Measurements from ENCODE around the gene TPST1.
A peak's percentile ranks its signal among the peaks of the same experiment; 100 is the strongest.
"Not testable (repeated sequence)": the region's sequence is repeated elsewhere in the genome, so short reads cannot be mapped to it uniquely, and the experiment has no call there.

TPST1 gene

GRCh38 chr7:66204822-66205740 is at the start of gene TPST1:
Gene TPST1 (plus strand): TSS chr7:66205334. CDS start chr7:66240426, 35,092 bp downstream.
- peak within 1 kb of the TSS; percentile 66 for H3K27ac ChIP-seq
- TF ChIP-seq CTCF (conservative IDR thresholded peaks at IDR 0.05) (peak; percentile 80), ZFX (IDR thresholded peaks at IDR 0.05) (0 out of 2 replicates have a peak, but pooled peaks have one; percentile 41)

- not testable (repeated sequence) for H3K27ac ChIP-seq
Observed at GRCh38 chr7:66156035-66156434, 49.1 kb upstream of the TPST1 start.

- no peak overlapping the region for H3K27ac ChIP-seq
- TF ChIP-seq CTCF (conservative IDR thresholded peaks at IDR 0.05) (no peak), ZFX (IDR thresholded peaks at IDR 0.05) (no peak)
Observed at GRCh38 chr7:66157060-66157459, 48.1 kb upstream of the TPST1 start.

GRCh38 chr7:66162622-66163021 is 42.5 kb upstream of the TPST1 start:
- no peak overlapping the region for H3K27ac ChIP-seq
- TF ChIP-seq ZFX (IDR thresholded peaks at IDR 0.05) (no peak), CTCF (conservative IDR thresholded peaks at IDR 0.05) (no peak)

- TF ChIP-seq ZFX (IDR thresholded peaks at IDR 0.05) (no peak), CTCF (conservative IDR thresholded peaks at IDR 0.05) (no peak)
- no peak overlapping the region for H3K27ac ChIP-seq
Observed at GRCh38 chr7:66163186-66163610, 41.9 kb upstream of the TPST1 start.

GRCh38 chr7:66164356-66164755 is 40.8 kb upstream of the TPST1 start:
- H3K27ac ChIP-seq, result no peak overlapping the region
- TF ChIP-seq ZFX (IDR thresholded peaks at IDR 0.05) (no peak), CTCF (conservative IDR thresholded peaks at IDR 0.05) (no peak)

- peak overlapping the region; percentile 52 for H3K27ac ChIP-seq
- TF ChIP-seq CTCF (conservative IDR thresholded peaks at IDR 0.05) (no peak), ZFX (IDR thresholded peaks at IDR 0.05) (no peak)
Observed at GRCh38 chr7:66167773-66168387, 37.3 kb upstream of the TPST1 start.

Measured in C4-2B (cell line).